AML-193 (cell line): ENCODE measurements around the gene CIAO3.

Experiments used
- DNase-seq, 2 experiments: peaks; one replicate each; lab custom pipeline; 2025; lab: John Stamatoyannopoulos, UW

Gene CIAO3

DNA sequence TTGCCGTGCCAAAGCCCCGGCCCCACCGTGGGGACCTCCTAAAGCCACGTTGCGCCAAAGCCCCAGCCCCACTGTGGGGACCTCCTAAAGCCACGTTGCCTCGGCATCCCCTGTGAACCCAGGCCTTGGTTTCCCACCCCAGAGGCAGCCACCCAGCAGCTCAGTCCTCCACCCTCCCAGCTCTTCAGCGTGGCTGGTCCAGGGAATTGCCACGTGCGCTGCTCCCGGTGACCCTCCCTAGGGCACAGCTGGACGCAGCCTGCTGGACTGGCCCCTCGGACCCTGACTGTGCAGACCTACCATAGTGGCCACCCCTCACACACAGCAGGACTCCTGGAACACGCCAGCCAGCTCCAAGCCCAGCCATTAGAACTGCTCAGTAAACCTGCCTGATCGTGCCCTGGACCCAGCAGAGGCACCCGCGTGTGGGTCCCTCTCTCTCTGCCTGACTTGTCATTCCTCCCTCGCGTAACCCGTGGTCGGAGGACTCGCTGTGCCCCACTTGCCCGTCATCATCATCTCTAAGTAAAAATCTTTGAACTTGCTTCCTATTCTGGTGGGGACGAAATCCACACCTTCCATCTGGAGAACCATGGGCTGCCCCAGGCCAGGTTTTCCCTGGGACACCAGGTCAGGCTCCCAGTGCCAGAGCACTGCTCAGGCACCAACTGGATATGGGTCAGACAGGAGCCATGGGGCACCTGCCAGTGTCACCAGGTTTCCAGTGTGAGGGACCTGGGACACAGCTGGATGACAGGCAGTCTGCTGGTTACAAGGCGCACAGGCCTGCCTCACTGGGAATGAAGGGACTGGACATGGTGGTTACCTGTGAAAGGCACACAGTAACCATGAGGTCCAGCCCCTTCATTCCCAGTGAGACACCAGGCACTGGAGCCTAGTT, 5.6 kb downstream of the CIAO3 start:
- DNase-seq, result no peak

DNA sequence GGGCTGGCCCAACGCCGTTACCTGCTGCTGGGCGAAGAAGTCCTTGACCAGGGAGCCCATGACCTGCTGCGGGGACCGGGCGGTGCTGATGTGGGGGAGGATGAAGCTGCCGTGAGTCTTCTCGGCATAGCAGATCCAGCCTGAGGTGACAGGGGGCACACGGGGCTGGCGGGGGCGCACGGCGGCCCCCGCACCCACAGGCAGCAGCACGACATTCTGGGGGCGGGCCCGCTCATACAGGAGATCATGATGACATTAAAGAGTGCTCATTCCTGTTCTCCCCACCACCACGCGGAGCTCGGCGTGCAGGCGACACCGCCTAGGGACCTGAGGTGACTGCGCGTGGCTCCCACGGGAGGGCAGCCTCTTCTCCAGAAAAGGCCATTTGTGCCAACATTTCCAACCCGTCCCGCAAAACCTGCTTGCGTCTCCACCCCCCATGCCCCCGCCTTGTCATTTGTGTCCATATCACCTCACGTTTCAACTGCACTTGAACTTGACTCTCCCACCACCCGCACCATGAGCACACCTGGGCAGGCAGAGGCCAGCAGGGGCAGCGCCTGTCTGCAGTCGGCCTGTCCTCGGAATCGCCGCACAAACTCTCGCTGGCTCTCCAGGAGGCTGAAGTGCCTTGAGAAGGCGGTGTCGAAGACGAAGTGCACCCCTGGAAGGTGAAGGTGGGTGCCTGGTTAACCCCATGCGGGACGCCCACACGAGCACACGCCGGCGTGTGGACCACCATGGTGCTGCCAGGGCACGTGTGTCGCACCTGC, 6.4 kb downstream of the CIAO3 start:
- no peak for DNase-seq

DNA sequence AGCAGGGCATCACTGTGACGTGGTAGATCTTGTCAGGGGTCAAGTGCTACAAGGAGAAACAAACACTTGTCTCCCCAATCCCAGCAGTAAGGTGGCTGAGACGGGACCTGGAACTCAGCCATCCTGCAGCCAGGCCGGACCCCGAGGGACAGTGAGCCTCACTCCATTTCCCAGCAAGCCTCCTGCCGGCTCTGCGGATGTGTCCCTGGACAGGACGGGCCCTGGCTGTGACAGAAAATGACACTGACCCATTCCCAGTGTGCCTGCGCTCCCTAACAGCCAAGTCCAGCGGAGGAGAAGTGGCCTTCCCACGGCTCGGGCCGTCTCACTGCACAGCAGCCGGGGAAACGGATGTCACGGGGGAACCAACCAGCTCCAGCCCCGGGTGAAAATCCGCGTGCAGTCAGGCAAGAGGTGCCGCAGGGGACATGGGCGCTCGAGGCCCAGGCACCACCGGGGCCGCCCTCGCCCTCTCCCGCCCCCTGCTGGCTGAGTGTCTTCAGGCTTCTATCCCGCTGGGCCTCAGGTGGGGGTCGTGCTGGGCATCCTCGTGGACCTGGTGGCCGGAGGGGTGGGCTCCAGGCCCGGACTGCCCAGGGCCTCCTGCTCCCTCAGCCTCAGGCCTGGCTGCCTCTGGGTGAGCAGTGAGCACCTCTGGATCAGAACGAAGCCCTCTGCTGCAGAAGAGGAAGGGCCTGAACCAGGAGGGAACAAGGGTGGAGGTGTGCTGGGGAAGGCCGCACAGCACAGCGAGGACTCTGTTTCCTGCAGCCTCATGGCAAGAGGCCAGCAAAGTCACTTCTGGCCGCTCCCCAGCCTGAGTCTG, 7.2 kb downstream of the CIAO3 start:
- DNase-seq, result peak; percentile 4 to 12

DNA sequence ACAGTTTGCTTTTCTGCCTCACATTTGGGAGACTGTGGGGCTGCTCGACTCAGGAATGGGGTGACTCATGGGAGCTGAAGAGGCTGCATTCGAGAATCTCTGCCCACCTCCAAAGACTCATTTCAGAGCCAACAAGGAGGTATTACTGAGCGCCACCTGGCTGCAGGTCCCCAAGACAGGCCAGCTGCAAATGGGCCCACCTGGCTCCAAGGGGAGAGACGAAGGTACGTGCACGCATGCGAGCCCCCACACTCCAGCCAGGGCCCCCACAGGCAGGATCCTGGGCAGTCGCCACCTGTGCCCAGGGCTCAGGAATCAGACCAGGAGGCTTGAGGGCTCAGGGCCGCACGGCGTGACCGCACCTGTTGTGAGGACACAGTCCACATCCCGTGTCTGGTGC, 7.9 kb downstream of the CIAO3 start:
- no peak for DNase-seq

DNA sequence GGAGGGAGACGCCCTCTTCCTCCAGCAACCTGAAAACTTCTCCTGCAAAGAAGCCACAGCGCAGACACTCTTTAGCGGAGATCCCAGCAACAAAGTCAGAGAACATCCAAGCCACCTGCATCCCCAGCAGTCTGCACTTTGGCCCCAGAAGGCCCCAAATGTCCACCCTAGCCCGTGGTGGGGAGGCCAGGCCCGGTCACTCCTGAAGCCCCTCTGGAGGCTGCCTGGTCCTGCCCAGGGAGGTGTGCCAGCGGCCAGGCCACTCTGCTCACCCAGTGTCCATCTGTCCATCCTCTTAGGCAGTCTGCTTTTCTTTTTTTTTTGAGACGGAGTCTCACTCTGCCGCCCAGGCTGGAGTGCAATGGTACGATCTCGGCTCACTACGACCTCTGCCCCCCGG, 8.5 kb downstream of the CIAO3 start:
- DNase-seq, result no peak

DNA sequence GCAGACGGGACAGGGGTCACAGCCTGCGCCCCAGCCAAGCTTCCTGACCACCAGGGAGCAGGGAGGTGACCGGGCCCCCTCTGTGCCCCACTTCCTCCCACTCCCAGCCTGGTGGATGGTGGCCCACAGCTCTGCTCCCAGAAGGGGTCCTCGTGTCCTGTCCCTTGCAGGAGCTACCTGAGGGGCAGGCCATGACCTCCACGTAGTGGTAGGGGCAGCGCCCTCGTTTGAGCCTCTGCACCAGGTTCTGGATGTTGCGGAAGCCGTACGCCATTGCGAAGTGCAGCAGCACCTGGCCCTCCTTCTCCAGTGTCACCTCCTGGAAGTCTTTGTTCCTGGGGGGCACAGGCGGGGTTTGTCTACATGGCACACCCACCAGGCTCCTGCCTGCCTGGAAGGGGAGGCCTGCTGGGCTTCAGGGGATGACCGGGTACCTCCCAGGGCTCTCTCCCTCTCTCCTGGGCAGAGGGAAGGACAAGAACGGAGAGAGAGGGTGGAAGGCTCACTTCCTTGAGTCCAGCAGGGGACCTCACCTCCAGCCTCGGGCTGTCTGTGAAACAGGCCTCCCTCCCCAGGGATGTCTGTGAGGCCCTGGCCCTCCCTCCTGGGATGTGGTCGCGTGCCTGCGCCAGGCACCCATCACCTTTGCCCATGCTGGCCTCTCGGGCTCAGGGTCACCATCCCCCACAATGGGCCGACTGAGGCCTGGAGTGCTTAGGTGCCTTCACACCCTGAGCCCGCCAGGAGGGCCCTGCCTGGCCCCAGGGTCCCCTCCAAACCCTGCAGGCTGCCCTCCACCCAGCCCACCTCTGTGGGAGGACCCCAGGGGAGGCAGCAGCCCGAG, 9.9 kb downstream of the CIAO3 start:
- DNase-seq, result no peak

DNA sequence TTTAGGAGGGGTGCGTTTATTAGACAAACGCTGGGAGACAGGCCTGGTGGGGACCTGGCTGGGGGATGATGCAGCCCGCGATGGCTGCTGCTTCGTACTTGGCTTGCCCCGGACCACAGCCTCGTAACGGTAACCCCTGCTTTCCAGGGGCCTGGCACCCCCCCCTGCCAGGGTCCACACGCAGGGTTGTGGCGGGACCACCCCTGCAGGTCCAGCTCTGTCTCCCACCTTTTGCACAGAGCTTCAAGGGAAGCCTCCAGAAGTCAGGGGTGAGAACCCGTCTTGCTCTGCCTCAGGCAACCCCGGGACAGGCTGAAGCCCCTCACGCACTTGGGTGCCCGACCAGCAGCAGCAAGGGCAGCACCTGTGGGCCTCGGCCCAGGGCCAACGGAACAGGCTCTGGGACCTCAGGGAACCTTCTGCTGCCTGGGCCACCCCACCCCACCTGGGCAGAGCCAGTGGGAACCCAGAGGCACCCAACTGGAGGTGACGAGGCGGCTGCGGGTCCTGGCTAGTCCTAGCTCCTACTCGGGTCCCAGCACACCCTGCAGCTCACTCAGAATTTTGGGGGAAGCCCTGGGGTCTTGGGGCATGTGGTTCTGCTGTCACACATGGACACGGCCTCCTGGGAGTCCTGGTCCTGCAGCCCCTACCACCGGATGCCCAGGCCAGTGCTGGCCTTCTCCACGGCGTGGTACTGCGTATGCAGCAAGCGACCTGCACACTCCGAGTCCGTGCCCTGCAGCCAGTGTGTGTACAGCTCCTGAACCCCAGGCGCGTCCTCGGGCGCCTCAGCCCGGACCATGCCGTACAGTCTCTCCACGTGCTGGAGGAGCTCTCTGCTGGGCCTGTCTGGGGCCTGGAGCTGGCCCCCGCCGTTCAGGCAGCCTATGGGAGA, 10.8 kb downstream of the CIAO3 start:
- no peak for DNase-seq

DNA sequence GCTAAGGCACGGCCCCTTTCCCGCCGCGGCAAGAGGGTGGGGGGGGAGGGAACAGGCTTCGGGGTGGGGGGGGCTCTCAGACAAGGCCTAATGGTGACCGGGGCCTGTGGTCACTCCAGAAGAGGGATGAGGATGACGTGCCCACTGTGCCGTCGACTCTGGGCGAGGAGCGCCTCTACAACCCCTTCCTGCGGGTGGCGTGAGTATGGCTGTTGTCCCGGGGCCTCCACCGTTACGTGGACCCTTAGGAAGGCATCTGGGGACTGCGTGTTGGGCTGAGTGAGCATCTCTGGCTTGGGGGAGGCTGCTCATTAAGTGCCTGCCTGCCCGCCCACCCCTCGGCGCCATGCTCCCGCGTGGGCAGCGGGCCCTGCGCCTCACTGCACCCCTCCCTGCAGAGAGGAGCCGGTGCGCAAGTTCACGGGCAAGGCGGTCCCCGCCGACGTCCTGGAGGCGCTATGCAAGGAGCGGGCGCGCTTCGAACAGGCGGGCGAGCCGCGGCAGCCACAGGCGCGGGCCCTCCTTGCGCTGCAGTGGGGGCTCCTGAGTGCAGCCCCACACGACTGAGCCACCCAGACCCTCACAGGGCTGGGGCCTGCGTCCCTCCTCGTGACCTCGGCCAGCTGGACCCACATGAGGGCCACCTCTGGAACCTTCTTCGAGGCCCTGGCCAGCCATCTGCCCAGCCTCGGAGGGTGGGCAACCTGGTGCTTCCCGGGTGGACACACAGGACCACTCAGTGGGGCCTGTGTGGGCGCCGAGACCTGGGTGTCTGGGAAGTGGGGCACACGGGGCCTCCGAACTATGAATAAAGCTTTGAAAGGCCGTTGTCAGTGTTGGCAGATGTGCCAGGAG, 11.7 kb downstream of the CIAO3 start:
- no peak for DNase-seq

DNA sequence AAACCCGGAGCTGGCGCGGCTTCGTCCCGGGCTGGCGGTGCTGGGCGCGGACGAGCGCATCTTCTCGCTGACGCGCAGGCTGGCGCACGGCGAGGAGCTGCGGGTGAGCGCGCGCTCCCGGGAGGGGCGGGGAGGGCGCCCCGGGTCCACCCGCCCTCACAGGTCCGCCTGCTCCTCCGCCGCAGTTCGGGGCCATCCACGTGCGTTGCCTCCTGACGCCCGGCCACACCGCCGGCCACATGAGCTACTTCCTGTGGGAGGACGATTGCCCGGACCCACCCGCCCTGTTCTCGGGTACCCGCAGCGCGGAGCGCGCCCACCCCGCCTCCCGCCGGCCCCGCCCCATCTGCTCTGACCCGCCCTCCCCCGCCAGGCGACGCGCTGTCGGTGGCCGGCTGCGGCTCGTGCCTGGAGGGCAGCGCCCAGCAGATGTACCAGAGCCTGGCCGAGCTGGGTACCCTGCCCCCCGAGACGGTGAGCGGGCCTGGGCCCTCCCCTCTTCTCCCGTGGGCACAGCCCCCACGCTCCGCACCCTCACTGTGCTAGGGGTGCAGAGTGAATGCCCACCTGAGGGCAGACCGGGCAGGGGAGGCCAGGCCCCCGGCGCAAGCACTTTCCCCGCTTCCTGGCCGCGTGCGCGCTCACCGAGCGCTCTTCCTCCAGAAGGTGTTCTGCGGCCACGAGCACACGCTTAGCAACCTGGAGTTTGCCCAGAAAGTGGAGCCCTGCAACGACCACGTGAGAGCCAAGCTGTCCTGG, 12.5 kb downstream of the CIAO3 start:
- DNase-seq, result peak; percentile 62 to 65

DNA sequence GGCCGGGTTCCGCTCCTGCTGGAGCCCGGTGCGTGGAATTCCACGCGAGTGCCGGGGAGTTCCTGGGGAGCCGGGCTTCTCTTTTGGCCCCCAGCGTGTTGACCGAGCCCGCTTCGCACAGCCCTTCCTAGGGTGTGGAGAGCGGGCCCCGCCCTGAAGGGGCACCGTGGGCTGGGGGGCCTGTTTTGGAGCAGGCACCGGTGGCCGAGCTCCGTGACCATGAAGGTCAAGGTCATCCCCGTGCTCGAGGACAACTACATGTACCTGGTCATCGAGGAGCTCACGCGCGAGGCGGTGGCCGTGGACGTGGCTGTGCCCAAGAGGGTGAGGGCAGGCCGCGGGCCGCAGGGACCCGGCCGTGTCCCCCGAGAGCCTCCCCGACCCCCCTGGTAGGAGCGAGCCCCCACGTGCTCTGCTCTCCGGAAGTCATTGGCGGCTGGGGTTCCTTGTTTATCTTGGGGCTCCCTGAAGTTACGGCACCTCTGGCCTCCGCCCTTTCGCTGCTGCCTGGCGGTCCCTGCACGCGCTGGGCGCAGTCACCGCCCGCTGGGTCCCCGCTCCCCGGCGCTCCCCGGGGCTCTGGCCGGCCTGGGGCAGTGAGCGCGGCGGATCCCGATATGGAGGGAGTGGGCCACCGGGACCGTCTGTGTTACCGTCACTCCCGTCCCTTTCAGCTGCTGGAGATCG, 13.4 kb downstream of the CIAO3 start:
- DNase-seq, result peak; percentile 10 to 22

DNA sequence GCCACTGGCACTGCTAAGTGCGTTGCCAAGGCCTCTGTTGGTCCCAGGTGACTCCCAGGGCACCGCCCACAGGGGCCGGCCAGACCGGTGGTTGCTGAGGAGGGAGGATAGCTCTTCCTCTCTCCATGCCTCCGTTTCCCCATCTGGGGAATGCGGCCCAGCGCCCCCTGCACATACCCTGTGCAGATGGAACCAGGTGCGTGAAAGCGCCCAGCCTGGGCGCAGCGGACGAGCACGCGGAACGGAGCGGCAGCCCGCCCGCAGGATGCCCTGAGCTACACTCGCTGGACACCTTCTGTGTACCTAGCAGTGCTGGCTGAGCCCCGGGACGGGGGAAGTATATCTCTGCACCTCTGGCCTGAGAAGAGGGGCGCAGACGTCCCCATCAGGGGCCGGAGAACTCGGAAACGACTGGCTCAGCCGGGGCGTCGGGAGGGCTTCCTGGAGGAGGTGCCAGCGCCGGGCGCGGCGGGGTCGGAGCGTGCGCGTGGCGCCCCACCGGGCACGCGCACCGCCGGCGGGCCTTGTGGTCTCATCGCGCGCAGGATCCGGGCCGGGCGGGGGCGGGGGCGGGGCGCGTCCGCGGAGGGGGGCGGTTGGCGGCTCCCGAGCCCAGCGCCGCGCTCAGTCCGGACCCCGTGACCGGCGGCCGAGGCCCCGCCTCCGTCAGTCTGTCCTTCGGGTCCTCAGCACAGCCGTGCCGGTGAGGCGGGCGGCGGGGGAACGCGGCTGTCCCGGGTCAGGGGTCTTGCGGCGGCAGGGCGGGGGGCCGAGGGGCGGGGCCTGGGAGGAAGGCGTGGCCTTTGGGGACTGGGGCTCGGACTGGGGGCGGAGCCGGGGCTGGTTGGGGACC, 14.1 kb downstream of the CIAO3 start, which contains the start of the genes CCDC78 and HAGHL:
Gene CCDC78 (minus strand): TSS at position 6 of the 853 bp plus-strand sequence. CDS start 76 bp downstream, outside the sequence.
Gene HAGHL (plus strand): TSS at position 669 of the 853 bp plus-strand sequence. CDS start 404 bp downstream, outside the sequence.
- DNase-seq, result peak; percentile 38 to 39

DNA sequence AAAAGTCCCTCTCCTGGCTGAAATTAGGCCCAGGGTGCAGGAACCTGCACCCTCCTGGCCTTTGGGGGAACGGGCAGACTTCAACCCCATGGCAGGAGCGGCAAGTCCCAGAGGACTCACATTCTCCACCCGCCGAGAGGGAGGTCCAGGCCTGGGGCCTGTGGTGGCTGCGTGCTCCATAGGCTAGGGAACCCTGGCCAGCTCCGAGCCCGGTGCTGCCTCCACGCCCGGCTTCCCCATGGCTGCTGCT, 14.7 kb downstream of the CIAO3 start:
- no peak for DNase-seq

DNA sequence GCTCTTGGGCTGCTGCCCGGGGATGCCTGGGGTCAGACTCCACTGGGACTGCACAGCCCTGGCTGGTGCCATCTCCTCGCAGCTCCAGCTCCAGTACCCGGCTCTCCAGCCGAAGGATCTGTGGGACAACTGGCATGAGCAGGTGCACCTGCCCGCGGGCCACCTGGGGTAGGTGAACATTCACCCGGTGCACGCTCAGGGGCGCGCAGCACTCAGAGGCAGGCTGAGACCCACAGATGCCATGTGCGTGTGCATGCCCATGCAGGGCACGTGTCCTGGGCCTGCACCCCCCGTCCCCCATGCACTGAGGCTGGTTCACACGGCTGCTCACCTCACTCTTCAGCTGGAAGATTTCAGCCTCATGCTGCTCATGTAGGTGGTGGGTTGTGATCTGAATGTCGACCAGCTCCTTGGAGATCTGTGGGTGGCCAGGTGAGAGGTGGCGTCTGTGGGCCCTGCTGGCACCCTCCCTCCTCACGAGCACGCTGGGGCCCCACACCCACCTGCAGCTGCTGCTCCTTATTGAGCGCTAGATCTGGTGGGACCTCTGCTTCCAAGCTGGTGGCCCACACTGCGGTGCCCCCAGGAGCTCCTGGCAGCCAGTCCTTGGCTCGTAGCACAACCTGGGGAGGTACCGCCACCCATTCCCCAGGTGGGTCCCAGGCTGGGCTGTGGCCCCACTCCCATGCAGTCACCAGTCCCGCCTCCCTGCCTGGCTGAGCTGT, 15.2 kb downstream of the CIAO3 start:
- DNase-seq, result no peak

DNA sequence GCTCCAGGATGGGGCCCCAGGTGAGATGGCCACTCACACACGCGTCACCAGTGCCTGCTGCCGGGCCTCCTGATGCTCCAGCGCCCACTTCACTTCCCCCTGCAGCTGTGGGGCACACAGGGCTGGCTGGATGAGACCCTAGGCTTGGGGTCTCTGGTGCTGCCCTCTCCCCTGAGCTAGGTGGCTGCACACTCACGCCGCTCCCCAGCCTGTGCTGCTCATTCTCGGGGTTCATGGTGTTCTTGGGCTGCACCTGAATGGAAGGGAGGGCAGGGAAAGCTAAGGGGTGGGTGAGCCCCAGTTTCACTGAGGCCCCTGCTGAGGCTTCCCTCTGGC, 15.8 kb downstream of the CIAO3 start:
- no peak for DNase-seq

DNA sequence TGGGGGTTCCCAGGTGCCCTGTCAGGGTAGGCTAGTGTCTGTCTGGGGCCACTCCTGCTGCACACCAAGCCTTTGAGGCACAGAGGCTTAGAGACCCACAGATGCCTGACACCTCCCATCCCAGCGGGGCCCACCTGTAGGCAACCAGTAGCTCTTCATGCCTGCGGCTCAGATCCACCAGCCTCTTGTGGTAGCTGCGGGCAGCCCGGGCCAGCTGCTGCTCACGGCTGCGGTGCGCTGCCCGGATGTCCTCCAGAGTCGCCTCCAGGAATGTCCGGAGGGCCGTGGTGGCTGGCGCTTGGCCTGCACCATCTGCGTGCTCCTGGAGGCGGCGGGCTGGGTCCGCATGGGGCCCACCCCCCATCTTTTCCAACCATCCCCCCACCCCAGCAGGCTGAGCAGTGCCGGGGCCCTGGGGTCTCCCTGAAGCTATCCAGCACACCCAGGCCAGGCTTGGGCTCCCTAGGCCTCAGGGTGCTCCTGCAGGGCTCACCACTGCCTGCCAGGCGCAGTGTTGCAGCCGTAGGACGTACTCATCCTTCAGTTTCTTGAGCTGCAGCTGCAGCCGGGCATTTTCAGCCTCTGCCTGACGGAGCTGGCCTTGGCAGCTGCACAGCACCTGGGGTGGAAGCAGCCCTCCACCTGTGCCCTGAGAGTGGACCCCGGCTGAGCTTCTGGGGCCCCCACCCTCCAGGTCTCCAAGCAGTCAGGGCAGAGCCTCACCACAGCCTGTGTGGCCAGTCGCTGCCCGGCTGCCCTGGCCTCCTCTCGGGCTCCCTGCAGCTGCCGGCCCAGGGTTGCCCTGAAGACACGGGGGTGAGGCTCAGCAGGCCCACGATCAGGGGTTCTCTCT, 16.4 kb downstream of the CIAO3 start:
- no peak for DNase-seq

DNA sequence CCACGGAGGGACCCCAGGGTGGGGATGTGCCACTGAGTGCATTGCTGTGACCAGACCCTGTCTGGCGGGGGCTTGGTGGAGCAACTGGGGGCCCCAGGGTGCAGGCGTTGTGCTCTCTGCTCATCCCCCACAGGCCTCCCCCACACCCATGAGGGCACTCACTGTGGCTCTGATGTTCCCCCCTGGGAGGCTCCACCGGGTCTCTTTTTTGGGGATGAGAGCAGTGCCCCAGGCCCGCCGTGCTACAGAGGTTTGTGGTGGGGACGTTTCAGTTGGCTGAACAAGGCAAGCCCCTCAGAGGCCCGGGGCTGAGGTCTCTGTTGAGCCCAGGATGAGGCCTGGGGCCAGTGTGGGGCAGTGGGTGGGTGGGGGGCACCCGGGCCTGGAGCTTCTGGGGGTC, 17.1 kb downstream of the CIAO3 start:
- DNase-seq, result no peak
